PC-3 (cell line): ENCODE data around the gene GLO1. TPM values are rescaled to one million over a fixed set of nuclear protein-coding genes. Genes with fewer than 3 reads are reported as not detected.

Source experiments
- ATAC-seq: fragments of 200-7000 bp; cut with Tn5 transposase; 2 replicates; pipeline ENCODE4 v1.9.1; 2020; ENCODE audit warnings: mild to moderate bottlenecking, moderate library complexity
- BruUV-seq: library from RNA; stranded (reverse); fragments of 400-500 nt; replicated peaks from 2 replicates; lab custom pipeline; 2021; lab: Mats Ljungman, UMichigan
- CTCF ChIA-PET: fragments of 300-600 bp; sonication (Branson Sonifier 250); formaldehyde crosslinking; loops from one replicate; lab custom pipeline; 2022; ENCODE audit warnings: antibody characterized with exemption; lab: Charles Lee
- POLR2A ChIA-PET: fragments of 300-600 bp; sonication (Branson Sonifier 250); formaldehyde crosslinking; loops from one replicate; lab custom pipeline; 2022; ENCODE audit warnings: antibody characterized with exemption; ENCODE audit not compliant: unreplicated experiment; lab: Charles Lee
- DNase-seq: peaks from one replicate; pipeline ENCODE4 v3.0.0-alpha.2; 2015
- H2AFZ ChIP-seq: fragments of 300-600 bp; sonication (generic); 2 replicates; pipeline ENCODE4 v1.6.0; 2016; ENCODE audit warnings: antibody characterized with exemption, low read length
- H3F3A ChIP-seq: fragments of 300-600 bp; sonication (generic); one replicate; pipeline ENCODE4 v1.6.0; 2017; ENCODE audit warnings: antibody characterized with exemption, low read length, control low read depth, mild to moderate bottlenecking; ENCODE audit not compliant: unreplicated experiment
- H3K27ac ChIP-seq: fragments of 300-600 bp; sonication (generic); 2 replicates; pipeline ENCODE4 v1.5.1; 2016; ENCODE audit warnings: mild to moderate bottlenecking, low read length
- H3K27me3 ChIP-seq: fragments of 300-600 bp; sonication (generic); 2 replicates; pipeline ENCODE4 v1.6.1; 2016; ENCODE audit warnings: low read length, mixed read lengths
- H3K36me3 ChIP-seq: fragments of 300-600 bp; sonication (generic); 2 replicates; pipeline ENCODE4 v1.6.1; 2016; ENCODE audit warnings: low read depth, mixed run types, low read length, mixed read lengths
- H3K4me1 ChIP-seq: fragments of 300-600 bp; sonication (generic); 2 replicates; pipeline ENCODE4 v1.5.1; 2016; ENCODE audit warnings: low read length; ENCODE audit not compliant: insufficient read depth
- H3K4me2 ChIP-seq: fragments of 300-600 bp; sonication (generic); 2 replicates; pipeline ENCODE4 v1.6.0; 2016; ENCODE audit warnings: low read length
- H3K4me3 ChIP-seq: fragments of 300-600 bp; sonication (generic); 2 replicates; pipeline ENCODE4 v1.5.1; 2016; ENCODE audit warnings: mild to moderate bottlenecking, low read length, mixed read lengths
- H3K79me2 ChIP-seq: fragments of 300-600 bp; sonication (generic); 2 replicates; pipeline ENCODE4 v1.6.1; 2017; ENCODE audit warnings: low read length, mixed read lengths
- H3K9ac ChIP-seq: fragments of 300-600 bp; sonication (generic); 2 replicates; pipeline ENCODE4 v1.6.0; 2016; ENCODE audit warnings: mild to moderate bottlenecking, low read length
- H3K9me2 ChIP-seq: fragments of 300-600 bp; sonication (generic); replicated peaks from 2 replicates; pipeline ENCODE4 v1.6.1; 2016; ENCODE audit warnings: mixed run types, low read length, mixed read lengths
- H3K9me3 ChIP-seq: fragments of 300-600 bp; sonication (generic); 2 replicates; pipeline ENCODE4 v1.6.1; 2016; ENCODE audit warnings: low read length, mixed read lengths
- H4K20me1 ChIP-seq: fragments of 300-600 bp; sonication (generic); 2 replicates; pipeline ENCODE4 v1.6.1; 2016; ENCODE audit warnings: low read length, mixed read lengths
- CTCF ChIP-seq: fragments of 300-600 bp; sonication (generic); conservative IDR thresholded peaks from 2 replicates; pipeline ENCODE4 v1.5.1; 2017; ENCODE audit warnings: antibody characterized with exemption, low read depth, mild to moderate bottlenecking, low read length
- EZH2 ChIP-seq: fragments of 300-600 bp; sonication (generic); IDR thresholded peaks from one replicate; pipeline ENCODE4 v1.6.1; 2017; ENCODE audit warnings: antibody characterized with exemption, mild to moderate bottlenecking, low read length; ENCODE audit not compliant: unreplicated experiment
- EZH2phosphoT487 ChIP-seq: fragments of 300-600 bp; sonication (generic); IDR thresholded peaks from 2 replicates; pipeline ENCODE4 v1.6.1; 2018; ENCODE audit warnings: mild to moderate bottlenecking, antibody characterized with exemption, low read length, borderline replicate concordance
- intact Hi-C: fragments of 100-400 bp; cut with micrococcal nuclease; formaldehyde crosslinking; loops from 2 replicates; pipeline ENCODE4 v1.9.0; 2023
- total RNA-seq: library from RNA; depleted of rRNA; stranded (reverse); fragments of >200 nt; gene quantifications from 2 replicates; pipeline ENCODE4 v1.2.3, GENCODE V29; 2014

Gene GLO1
- total RNA-seq, 1 experiment from 2014 or later: 233 TPM

GRCh38 chr6:38673397-38674165, 29.4 kb downstream of the GLO1 start:
- DNase-seq: peak; percentile 6
- H3K9me2 ChIP-seq: no peaks in the 10 kb centered on the region
- no peak overlapping the region for H3K4me2 ChIP-seq
- H3K9ac ChIP-seq: no peak overlapping the region
- no peaks in the 10 kb centered on the region for H4K20me1 ChIP-seq
- no peak for ATAC-seq
- TF ChIP-seq CTCF (no peak), EZH2 (no peak), EZH2phosphoT487 (no peak)
- CTCF ChIA-PET: no interaction called here
- POLR2A ChIA-PET: no interaction called here
- intact Hi-C loops: loop anchor here (5.0 to 10.0 kb wide), 3 partner anchors 101 to 639 kb away; no protein-coding TSS in a partner anchor
- no peaks in the 10 kb centered on the region for H3K27me3 ChIP-seq
- H3F3A ChIP-seq: no peaks in the 10 kb centered on the region
- H3K27ac ChIP-seq: no peak overlapping the region
- no peak overlapping the region for H2AFZ ChIP-seq
- no peaks in the 10 kb centered on the region for H3K79me2 ChIP-seq
- peaks cover 29% of the 10 kb centered on the region for H3K36me3 ChIP-seq
- no TSS peak for BruUV-seq
- no peak overlapping the region for H3K4me3 ChIP-seq
- H3K4me1 ChIP-seq: no peaks in the 10 kb centered on the region
- H3K9me3 ChIP-seq: no peaks in the 10 kb centered on the region

GRCh38 chr6:38671885-38672467, 31.0 kb downstream of the GLO1 start:
- ChIA-PET POLR2A (no interaction called here), CTCF (no interaction called here)
- BruUV-seq: no TSS peak
- no peak overlapping the region for H3K4me2 ChIP-seq
- H3K27me3 ChIP-seq: no peaks in the 10 kb centered on the region
- H3K4me3 ChIP-seq: no peak overlapping the region
- ATAC-seq: peak; percentile 93
- no peaks in the 10 kb centered on the region for H3F3A ChIP-seq
- no peak overlapping the region for H3K9ac ChIP-seq
- no peaks in the 10 kb centered on the region for H3K9me2 ChIP-seq
- no peak overlapping the region for H3K27ac ChIP-seq
- DNase-seq: peak; percentile 78
- no peak overlapping the region for H2AFZ ChIP-seq
- H3K4me1 ChIP-seq: no peaks in the 10 kb centered on the region
- no peak for TF ChIP-seq EZH2phosphoT487
- no peak for TF ChIP-seq EZH2
- peak; percentile 89 for TF ChIP-seq CTCF
- H4K20me1 ChIP-seq: no peaks in the 10 kb centered on the region
- H3K79me2 ChIP-seq: no peaks in the 10 kb centered on the region
- peaks cover 19% of the 10 kb centered on the region for H3K36me3 ChIP-seq
- H3K9me3 ChIP-seq: no peaks in the 10 kb centered on the region
- intact Hi-C loops: loop anchor here (2.0 to 10.0 kb wide), 4 partner anchors 100 to 637 kb away; no protein-coding TSS in a partner anchor
